ENCODE measurements around the gene GFER. TPM values are rescaled to one million over a fixed set of nuclear protein-coding genes. Genes with fewer than 3 reads are reported as not detected.

The GFER gene
- total and polyA plus RNA-seq, 10 of the 15 experiments (the other 5 are each of a cell fraction or from before 2014, with no cell fraction given): 2.4 to 57.7 (median 31.3) TPM

GRCh38 chr16:1938910-1939309 lies 45.1 kb upstream of the GFER start:
- no peaks in the 10 kb centered on the region for H4K20me1 ChIP-seq (ENCODE audit: control insufficient read depth, insufficient read depth)
- no peak overlapping the region for H2AFZ ChIP-seq (ENCODE audit: control insufficient read depth, low read depth, low read length)
- ATAC-seq (no peak), DNase-seq (ENCODE audit: low read depth, low spot score) (no peak), FAIRE-seq (no peak)
- peaks cover 0 to 5% of the 10 kb centered on the region in 2 experiments; a peak in 3 of 4 replicates for H3K36me3 ChIP-seq (ENCODE audit: control insufficient read depth in 2 of 2, insufficient read depth in 2 of 2, low read length in 1 of 2)
- peaks cover 18% of the 10 kb centered on the region for H3K79me2 ChIP-seq (ENCODE audit: control insufficient read depth, insufficient read depth, low read length)
- H3K9ac ChIP-seq (ENCODE audit: control insufficient read depth, insufficient read depth, low read length): no peak overlapping the region
- no TSS peak for BruUV-seq (replicated peaks)
- H3K4me1 ChIP-seq (ENCODE audit: control insufficient read depth, insufficient read depth, low read length): peaks cover 7% of the 10 kb centered on the region; the same call in 1 of the 2 replicates
- H3K4me2 ChIP-seq (ENCODE audit: control insufficient read depth, insufficient read depth): no peak overlapping the region
- H3K27me3 ChIP-seq (replicated peaks in 1 of 2; ENCODE audit: control insufficient read depth in 2 of 2, insufficient read depth in 2 of 2, low read length in 1 of 2): no peaks in the 10 kb centered on the region
- H3K4me3 ChIP-seq: no peak overlapping the region
- intact Hi-C loops (cut with micrococcal nuclease; ENCODE audit: unreplicated experiment) (no loop called here), in situ Hi-C loops (cut with MboI) (loop anchor here (10.0 kb wide), 1 partner anchor 74 kb away; no protein-coding TSS in a partner anchor)
- CTCF ChIA-PET: interaction anchor here (2.0 kb wide), 1 partner anchor 10 kb away, joined by 9 read pairs; no protein-coding TSS in a partner anchor
- no peak overlapping the region for H3K27ac ChIP-seq (ENCODE audit: control insufficient read depth, insufficient read depth)
- 92% methylated on average over 17 of the region's 17 CpGs for WGBS (ENCODE audit: insufficient coverage, insufficient replicate concordance, low lambda C conversion rate, missing lambda C conversion rate)
- RAD21 ChIA-PET (ENCODE audit: unreplicated experiment): no interaction called here
- SMC1A ChIA-PET (ENCODE audit: uncharacterized antibody, unreplicated experiment): no interaction called here
- POLR2A ChIA-PET: no interaction called here
- no peaks in the 10 kb centered on the region for H3K9me3 ChIP-seq (replicated peaks; ENCODE audit: control insufficient read depth, insufficient read depth, low read length)
- TF ChIP-seq ZNF384 (IDR thresholded peaks at IDR 0.05; ENCODE audit: borderline replicate concordance, low read depth, low read length) (no peak), MEF2B (IDR thresholded peaks at IDR 0.05; ENCODE audit: partially characterized antibody, poor library complexity, severe bottlenecking) (no peak), ATF3 (IDR thresholded peaks at IDR 0.05; ENCODE audit: borderline replicate concordance, extremely low read depth, low read depth, low read length) (no peak), SREBF2 (IDR thresholded peaks at IDR 0.05; ENCODE audit: low read length) (no peak), USF1 (IDR thresholded peaks at IDR 0.05; ENCODE audit: borderline replicate concordance, extremely low read length, insufficient read depth, low read depth, low read length) (no peak), RAD51 (IDR thresholded peaks at IDR 0.05) (no peak), TCF3 (IDR thresholded peaks at IDR 0.05; ENCODE audit: borderline replicate concordance, insufficient read depth, low read depth, low read length) (no peak), ZNF592 (IDR thresholded peaks at IDR 0.05) (no peak), MYC (IDR thresholded peaks at IDR 0.05; ENCODE audit: insufficient read depth, insufficient read length, insufficient replicate concordance, low read length, severe bottlenecking) (no peak), POLR2A (IDR thresholded peaks at IDR 0.05; ENCODE audit: low read depth, low read length) (no peak), STAT1 (conservative IDR thresholded peaks at IDR 0.05) (no peak), TARDBP (IDR thresholded peaks at IDR 0.05; ENCODE audit: borderline replicate concordance) (no peak), RBBP5 (conservative IDR thresholded peaks at IDR 0.05) (no peak), ZNF687 (IDR thresholded peaks at IDR 0.05) (no peak), JUNB (IDR thresholded peaks at IDR 0.05) (no peak)
